Measurements from ENCODE around the gene NT5C3B.

GRCh38 chr17:41863074-41863848 is 27.2 kb upstream of the NT5C3B start:
- TF ChIP-seq CTCF (IDR thresholded peaks at IDR 0.05; ENCODE audit: poor library complexity) (no peak), EZH2 (IDR thresholded peaks at IDR 0.05; ENCODE audit: borderline replicate concordance) (no peak)
